Vagina (tissue), 2 donors: ENCODE measurements around the gene ADGRL1.

Experiments
- CTCF ChIP-seq, 3 experiments: fragments of 450-650 bp in 2 of 3; fragments of 200-600 bp in 1 of 3; sonication (generic) in 1 of 3; IDR thresholded peaks; one replicate each; pipeline ENCODE4 v1.5.1; 2017 to 2019; ENCODE audit warnings: antibody characterized with exemption in 3 of 3, mild to moderate bottlenecking in 2 of 3, moderate library complexity in 2 of 3
- POLR2AphosphoS5 ChIP-seq, 2 donors: sonication (generic); formaldehyde crosslinking; IDR thresholded peaks; one replicate each; pipeline ENCODE4 v1.9.0; 2017; ENCODE audit warnings: antibody characterized with exemption in 2 of 2, mild to moderate bottlenecking in 2 of 2, low read depth in 1 of 2; ENCODE audit not compliant: insufficient read depth in 1 of 2

GRCh38 chr19:14182476-14182875, 23.5 kb downstream of the ADGRL1 start:
- TF ChIP-seq CTCF (IDR thresholded peaks at IDR 0.05) (no peak), POLR2AphosphoS5 (IDR thresholded peaks at IDR 0.05; ENCODE audit: insufficient read depth in 1 of 2, low read depth in 1 of 2) (no peak)
